ENCODE data around the gene CCND2. TPM values are rescaled to one million over a fixed set of nuclear protein-coding genes. Genes with fewer than 3 reads are reported as not detected.

Gene CCND2
- total RNA-seq, 1 donor from 2014 or later: 278 TPM

DNA sequence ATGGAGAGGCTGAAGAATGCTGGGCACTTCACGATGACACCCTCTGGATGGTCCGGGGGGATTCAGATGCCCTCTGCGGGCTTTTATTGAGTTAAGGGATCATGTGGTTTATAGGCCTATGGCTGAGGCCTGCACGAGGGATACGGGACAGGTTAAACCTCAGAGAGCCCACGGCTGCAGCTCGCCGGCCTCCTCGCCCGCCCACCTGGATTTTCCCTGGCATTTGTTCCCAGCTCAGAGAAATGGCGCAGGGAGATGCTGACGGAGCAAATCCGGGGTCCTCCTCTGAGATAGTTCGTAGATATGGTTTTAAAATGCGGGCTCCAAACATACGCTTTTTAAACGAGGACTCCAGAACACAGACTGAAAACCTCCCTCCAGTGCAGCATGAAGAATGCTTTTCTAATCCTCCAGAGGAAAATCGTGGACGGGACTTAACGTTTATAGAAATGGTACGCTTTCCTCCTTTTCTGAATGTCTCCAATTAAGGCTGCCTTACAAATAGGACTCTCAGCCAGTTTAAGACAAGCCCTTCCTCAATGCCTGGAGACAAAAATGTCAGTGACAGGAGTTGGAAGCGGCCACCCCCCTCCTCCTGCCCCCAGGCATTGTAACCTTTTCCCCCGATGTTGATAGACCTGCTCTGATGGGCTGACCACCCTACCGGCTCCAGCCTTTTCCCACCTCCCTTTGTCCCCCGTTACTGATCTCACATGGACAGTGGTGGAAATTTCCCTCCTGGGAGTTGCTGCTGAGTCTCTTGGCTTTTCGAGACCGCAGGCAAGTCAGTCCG lies 16.6 kb downstream of the CCND2 start:
- peaks cover 81% of the 10 kb centered on the region for H3K36me3 Mint-ChIP-seq
- H3K9me3 Mint-ChIP-seq: no peaks in the 10 kb centered on the region
- no peak for DNase-seq (ENCODE audit: extremely low spot score, unreplicated experiment)
- TF ChIP-seq, protein P1, sequence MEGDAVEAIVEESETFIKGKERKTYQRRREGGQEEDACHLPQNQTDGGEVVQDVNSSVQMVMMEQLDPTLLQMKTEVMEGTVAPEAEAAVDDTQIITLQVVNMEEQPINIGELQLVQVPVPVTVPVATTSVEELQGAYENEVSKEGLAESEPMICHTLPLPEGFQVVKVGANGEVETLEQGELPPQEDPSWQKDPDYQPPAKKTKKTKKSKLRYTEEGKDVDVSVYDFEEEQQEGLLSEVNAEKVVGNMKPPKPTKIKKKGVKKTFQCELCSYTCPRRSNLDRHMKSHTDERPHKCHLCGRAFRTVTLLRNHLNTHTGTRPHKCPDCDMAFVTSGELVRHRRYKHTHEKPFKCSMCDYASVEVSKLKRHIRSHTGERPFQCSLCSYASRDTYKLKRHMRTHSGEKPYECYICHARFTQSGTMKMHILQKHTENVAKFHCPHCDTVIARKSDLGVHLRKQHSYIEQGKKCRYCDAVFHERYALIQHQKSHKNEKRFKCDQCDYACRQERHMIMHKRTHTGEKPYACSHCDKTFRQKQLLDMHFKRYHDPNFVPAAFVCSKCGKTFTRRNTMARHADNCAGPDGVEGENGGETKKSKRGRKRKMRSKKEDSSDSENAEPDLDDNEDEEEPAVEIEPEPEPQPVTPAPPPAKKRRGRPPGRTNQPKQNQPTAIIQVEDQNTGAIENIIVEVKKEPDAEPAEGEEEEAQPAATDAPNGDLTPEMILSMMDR (conservative IDR thresholded peaks at IDR 0.05): no peak
- no peak overlapping the region for H3K4me3 Mint-ChIP-seq
- no peaks in the 10 kb centered on the region for H3K27me3 Mint-ChIP-seq
- peaks cover 19% of the 10 kb centered on the region for H3K4me1 Mint-ChIP-seq (ENCODE audit: unreplicated experiment)
- no peak overlapping the region for H3K27ac Mint-ChIP-seq

DNA sequence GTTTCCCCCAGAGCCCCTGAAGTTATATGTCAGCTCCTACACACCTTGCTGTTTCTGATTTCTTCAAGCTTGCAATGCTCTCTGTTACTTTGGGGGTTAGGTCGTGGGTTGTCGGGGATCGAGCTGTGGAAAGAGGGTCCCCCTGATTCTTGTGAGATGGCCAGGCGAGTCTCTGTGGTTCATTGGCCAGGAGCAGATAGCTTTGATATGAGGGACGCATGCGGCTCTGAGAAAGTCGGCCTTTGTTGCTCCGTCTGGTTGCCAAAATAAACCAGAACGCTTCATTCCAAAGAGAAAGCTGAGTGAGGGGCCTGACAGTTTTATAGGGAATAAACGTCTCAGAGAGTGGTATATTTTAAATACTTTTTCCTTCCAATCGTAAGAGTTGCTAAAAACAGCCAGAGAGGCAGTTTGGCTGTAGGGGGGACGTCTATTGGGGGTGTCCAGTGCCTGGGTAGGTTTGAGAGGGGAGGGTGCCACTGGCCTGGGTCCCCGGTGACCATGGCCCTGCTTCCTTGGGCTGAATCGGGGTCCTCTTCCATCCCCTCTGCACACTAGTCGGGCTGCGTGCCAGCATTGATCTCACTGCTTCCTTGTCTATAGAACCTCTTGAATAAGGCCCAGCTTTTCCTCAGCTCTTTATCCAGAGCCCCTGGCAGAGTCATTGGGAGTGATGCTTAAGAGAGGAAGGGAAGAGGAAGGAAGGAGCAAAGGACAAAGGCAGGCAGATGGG lies 18.9 kb downstream of the CCND2 start:
- TF ChIP-seq, protein P1 (conservative IDR thresholded peaks at IDR 0.05): no peak

DNA sequence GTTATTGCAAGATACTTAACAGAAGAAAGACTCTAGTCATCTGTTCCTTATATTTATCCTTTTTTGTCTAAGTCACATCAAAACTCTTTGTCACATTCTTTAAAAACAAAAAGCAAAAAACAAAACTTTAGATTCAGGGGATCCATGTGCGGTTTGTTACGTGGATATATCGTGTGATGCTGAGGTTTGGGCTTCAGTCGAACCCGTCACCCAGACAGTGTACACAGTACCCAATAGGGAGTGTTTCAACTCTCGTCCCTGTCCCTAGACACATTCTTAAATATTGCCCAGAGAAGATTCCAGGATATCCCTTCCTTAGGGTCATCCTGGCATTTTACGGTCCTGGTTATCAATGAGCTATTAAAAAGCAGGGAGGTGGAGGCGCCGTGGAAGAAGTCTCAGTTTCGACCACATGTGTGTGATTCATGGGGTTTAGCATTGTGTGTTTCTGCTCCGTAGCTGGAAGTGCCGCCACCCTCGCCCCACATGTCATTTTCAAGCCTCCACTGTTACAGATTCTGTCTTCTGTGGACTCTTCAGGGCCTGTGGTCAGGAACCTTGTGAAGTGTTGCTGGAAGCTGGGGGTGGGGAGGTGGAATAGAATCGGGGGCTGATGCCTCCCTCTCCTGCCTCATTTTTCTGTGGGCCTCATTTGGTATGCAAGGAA lies 19.9 kb downstream of the CCND2 start:
- Mint-ChIP-seq H3K9me3 (no peaks in the 10 kb centered on the region), H3K4me3 (no peak overlapping the region), H3K4me1 (ENCODE audit: unreplicated experiment) (peaks cover 5% of the 10 kb centered on the region), H3K27me3 (no peaks in the 10 kb centered on the region), H3K36me3 (peaks cover 68% of the 10 kb centered on the region), H3K27ac (peak overlapping the region; percentile 54)
- no peak for DNase-seq (ENCODE audit: extremely low spot score, unreplicated experiment)
- TF ChIP-seq, protein P1 (conservative IDR thresholded peaks at IDR 0.05): no peak

More for the DNA sequence above, 18.9 kb downstream of the CCND2 start:
- Mint-ChIP-seq H3K36me3 (peaks cover 71% of the 10 kb centered on the region), H3K9me3 (no peaks in the 10 kb centered on the region), H3K27me3 (no peaks in the 10 kb centered on the region), H3K27ac (no peak overlapping the region), H3K4me1 (ENCODE audit: unreplicated experiment) (peaks cover 10% of the 10 kb centered on the region), H3K4me3 (no peak overlapping the region)
- no peak for DNase-seq (ENCODE audit: extremely low spot score, unreplicated experiment)

DNA sequence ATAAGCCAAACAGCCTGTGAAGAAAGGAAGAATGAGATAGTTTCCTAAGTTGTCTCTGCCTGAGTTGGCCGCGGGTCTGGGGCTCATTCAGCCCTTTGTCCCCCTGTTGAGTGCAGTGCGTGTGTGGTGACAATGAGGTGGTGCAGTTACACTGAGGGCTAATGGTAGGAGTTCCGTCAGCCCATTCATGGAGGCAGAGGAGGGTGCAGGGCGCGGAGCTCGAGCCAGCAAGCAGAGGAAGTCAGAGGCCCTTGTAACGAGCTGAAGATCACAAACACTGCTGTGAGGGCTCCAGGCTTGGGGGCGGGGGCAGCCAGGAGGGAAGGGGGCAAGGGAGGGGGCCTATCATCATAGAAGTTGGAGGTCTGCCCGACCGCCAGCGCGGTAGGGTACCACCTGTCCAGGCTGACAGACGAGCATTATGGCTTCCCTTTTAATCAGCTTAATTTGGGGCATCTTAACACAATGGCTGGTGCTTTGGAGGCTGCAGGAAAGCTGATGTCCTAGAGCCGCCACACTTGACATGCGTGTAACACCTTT lies 20.5 kb downstream of the CCND2 start:
- TF ChIP-seq, protein P1 (conservative IDR thresholded peaks at IDR 0.05): no peak
- Mint-ChIP-seq H3K9me3 (no peaks in the 10 kb centered on the region), H3K27ac (peak overlapping the region; percentile 54), H3K4me1 (ENCODE audit: unreplicated experiment) (peaks cover 5% of the 10 kb centered on the region), H3K4me3 (no peak overlapping the region), H3K36me3 (peaks cover 68% of the 10 kb centered on the region), H3K27me3 (no peaks in the 10 kb centered on the region)
- no peak for DNase-seq (ENCODE audit: extremely low spot score, unreplicated experiment)

DNA sequence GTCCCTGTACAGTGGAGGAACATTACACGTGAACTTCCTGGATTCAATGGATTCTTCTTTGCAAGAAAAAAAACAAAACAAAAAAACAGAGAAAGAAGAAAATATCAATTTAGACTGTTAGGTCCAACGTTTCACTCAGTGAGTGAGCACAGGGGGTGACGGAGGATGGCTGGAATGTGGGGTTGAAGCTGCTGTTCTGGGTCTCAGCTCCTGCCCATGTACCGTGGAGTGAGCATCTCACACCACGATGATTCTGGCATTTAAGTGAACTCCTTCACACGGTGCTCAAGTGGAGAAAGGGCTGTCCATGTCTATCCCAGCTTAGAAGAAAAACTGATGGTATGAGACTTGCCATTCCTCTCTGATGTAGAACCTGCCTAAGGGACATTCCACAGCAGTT lies 23.2 kb downstream of the CCND2 start:
- Mint-ChIP-seq H3K36me3 (peaks cover 69% of the 10 kb centered on the region), H3K4me3 (no peak overlapping the region), H3K27me3 (no peaks in the 10 kb centered on the region), H3K9me3 (no peaks in the 10 kb centered on the region), H3K4me1 (ENCODE audit: unreplicated experiment) (no peaks in the 10 kb centered on the region), H3K27ac (no peak overlapping the region)
- DNase-seq (ENCODE audit: extremely low spot score, unreplicated experiment): no peak
- TF ChIP-seq, protein P1 (conservative IDR thresholded peaks at IDR 0.05): no peak
